ENCODE results near the gene NFATC2IP. TPM values are rescaled to one million over a fixed set of nuclear protein-coding genes. Genes with fewer than 3 reads are reported as not detected.
A peak's percentile ranks its signal among the peaks of the same experiment; 100 is the strongest.

The NFATC2IP gene
- total RNA-seq, 1 donor from 2014 or later, result 38.4 TPM

DNA sequence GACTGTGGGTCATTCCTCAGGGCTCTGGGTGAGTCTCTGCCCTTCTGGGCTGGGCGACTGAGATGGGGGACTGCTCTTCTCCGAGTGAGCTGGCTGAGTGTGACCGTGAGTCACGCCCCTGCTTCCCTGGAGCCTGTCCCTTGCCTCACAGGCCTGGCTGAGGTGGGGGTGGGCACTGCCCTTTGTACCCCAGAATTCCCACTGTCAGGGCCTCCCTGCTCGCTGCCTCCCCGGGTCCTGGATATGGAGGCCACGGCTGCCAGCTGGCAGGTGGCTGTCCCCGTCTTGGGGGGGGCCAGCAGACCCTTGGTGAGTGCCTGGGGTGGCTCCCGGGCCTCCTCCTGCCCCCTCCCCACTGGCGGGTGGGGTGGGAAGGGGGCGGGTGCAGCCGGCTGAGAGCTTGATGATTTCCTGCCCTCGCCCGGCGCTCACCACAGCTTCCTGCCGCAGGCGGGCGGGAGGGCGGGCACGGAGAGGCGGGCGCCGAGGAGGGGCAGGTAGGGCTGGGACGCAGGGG, 33.9 kb downstream of the NFATC2IP start, which contains the start of gene LAT:
TSS of gene LAT (plus strand) at position 434 of the 517 bp plus-strand sequence. CDS start 366 bp downstream, outside the sequence.
- Histone ChIP-seq H3K9me3 (no peaks in the 10 kb centered on the region), H3K4me1 (no peaks in the 10 kb centered on the region), H3K27ac (peak within 1 kb of the TSS; percentile 60), H3K4me3 (peak within 1 kb of the TSS; percentile 48), H3K27me3 (ENCODE audit: low read depth) (no peaks in the 10 kb centered on the region), H3K36me3 (peaks cover 88% of the 10 kb centered on the region)
- DNase-seq, result no peak
- intact Hi-C loops (cut with DNase I), result no loop called here
- no peak for TF ChIP-seq CTCF (IDR thresholded peaks at IDR 0.05)
- peak; percentile 59 to 61 for ATAC-seq

- peak in 1 of 2 donors; percentile 4 for ATAC-seq
- TF ChIP-seq CTCF (IDR thresholded peaks at IDR 0.05), result no peak
- intact Hi-C loops (cut with DNase I), result no loop called here
- Histone ChIP-seq H3K4me1 (no peaks in the 10 kb centered on the region), H3K27ac (peak overlapping the region; percentile 56), H3K36me3 (peaks cover 85% of the 10 kb centered on the region), H3K27me3 (ENCODE audit: low read depth) (no peaks in the 10 kb centered on the region), H3K4me3 (peak overlapping the region; percentile 48), H3K9me3 (no peaks in the 10 kb centered on the region)
- DNase-seq, result no peak
These were observed 34.7 kb downstream of the NFATC2IP start for GRCh38 chr16:28985211-28986041.

DNA sequence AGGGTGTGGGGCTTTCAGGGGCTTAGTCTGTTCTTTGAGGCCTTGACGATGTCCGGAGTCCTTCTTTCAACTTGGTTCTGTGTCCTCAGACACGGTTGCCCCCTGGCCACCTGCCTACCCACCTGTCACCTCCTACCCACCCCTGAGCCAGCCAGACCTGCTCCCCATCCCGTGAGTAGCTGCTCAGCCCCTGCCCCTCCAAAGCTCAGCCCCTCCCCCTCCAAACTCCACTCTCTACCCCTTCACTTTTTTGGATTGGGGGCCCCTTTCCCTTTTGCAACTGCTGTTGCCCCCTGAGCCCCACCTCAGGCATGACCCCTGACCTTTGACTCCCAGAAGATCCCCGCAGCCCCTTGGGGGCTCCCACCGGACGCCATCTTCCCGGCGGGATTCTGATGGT, 35.3 kb downstream of the NFATC2IP start:
- H3K9me3 ChIP-seq, result no peaks in the 10 kb centered on the region
- no peaks in the 10 kb centered on the region for H3K4me1 ChIP-seq
- DNase-seq, result no peak
- H3K27me3 ChIP-seq (ENCODE audit: low read depth), result no peaks in the 10 kb centered on the region
- peaks cover 79% of the 10 kb centered on the region for H3K36me3 ChIP-seq
- peak overlapping the region; percentile 48 for H3K4me3 ChIP-seq
- H3K27ac ChIP-seq, result peak overlapping the region; percentile 56
- no peak for TF ChIP-seq CTCF (IDR thresholded peaks at IDR 0.05)
- ATAC-seq, result no peak
- intact Hi-C loops (cut with DNase I), result no loop called here

GRCh38 chr16:28986492-28986891, 35.8 kb downstream of the NFATC2IP start:
- no peaks in the 10 kb centered on the region for H3K9me3 ChIP-seq
- H3K27me3 ChIP-seq (ENCODE audit: low read depth), result no peaks in the 10 kb centered on the region
- DNase-seq, result no peak
- ATAC-seq, result no peak
- no peak overlapping the region for H3K27ac ChIP-seq
- peaks cover 74% of the 10 kb centered on the region for H3K36me3 ChIP-seq
- no peak for TF ChIP-seq CTCF (IDR thresholded peaks at IDR 0.05)
- no peaks in the 10 kb centered on the region for H3K4me1 ChIP-seq
- intact Hi-C loops (cut with DNase I), result no loop called here
- peak overlapping the region; percentile 48 for H3K4me3 ChIP-seq

GRCh38 chr16:28987170-28987853, 36.6 kb downstream of the NFATC2IP start:
- intact Hi-C loops (cut with DNase I), result no loop called here
- Histone ChIP-seq H3K27me3 (ENCODE audit: low read depth) (no peaks in the 10 kb centered on the region), H3K27ac (no peak overlapping the region), H3K36me3 (peaks cover 66% of the 10 kb centered on the region), H3K4me3 (peak overlapping the region; percentile 48), H3K4me1 (no peaks in the 10 kb centered on the region), H3K9me3 (no peaks in the 10 kb centered on the region)
- no peak for DNase-seq
- no peak for TF ChIP-seq CTCF (IDR thresholded peaks at IDR 0.05)
- ATAC-seq, result no peak

Measured in lower lobe of right lung (tissue), 2 donors.